Trophoblast cell (in vitro differentiated cells and primary cell): ENCODE results near the gene HHATL. TPM values are rescaled to one million over a fixed set of nuclear protein-coding genes. Genes with fewer than 3 reads are reported as not detected.

Experiments used
- DNase-seq, 2 donors: peaks; one replicate each; pipeline ENCODE4 v3.0.0-alpha.2; 2016
- H2AFZ ChIP-seq: 2 replicates; pipeline ENCODE4 v1.6.1; 2013; ENCODE audit warnings: low read length, moderate library complexity, mild to moderate bottlenecking; ENCODE audit not compliant: insufficient read depth, poor library complexity
- H2AK5ac ChIP-seq: 2 replicates; pipeline ENCODE4 v1.6.1; 2013; ENCODE audit warnings: mild to moderate bottlenecking, low read length
- H2BK120ac ChIP-seq: 2 replicates; pipeline ENCODE4 v1.6.1; 2013; ENCODE audit warnings: low read length, mild to moderate bottlenecking, moderate library complexity; ENCODE audit not compliant: insufficient read depth, poor library complexity
- H2BK12ac ChIP-seq: 2 replicates; pipeline ENCODE4 v1.6.1; 2013; ENCODE audit warnings: mild to moderate bottlenecking, low read length, moderate library complexity
- H2BK5ac ChIP-seq: 2 replicates; pipeline ENCODE4 v1.6.1; 2013; ENCODE audit warnings: low read length, low read depth, moderate library complexity, mild to moderate bottlenecking; ENCODE audit not compliant: poor library complexity
- H3K14ac ChIP-seq: 2 replicates; pipeline ENCODE4 v1.6.1; 2013; ENCODE audit warnings: mild to moderate bottlenecking, low read length
- H3K18ac ChIP-seq: 2 replicates; pipeline ENCODE4 v1.6.1; 2013; ENCODE audit warnings: mild to moderate bottlenecking, low read length
- H3K23ac ChIP-seq: 2 replicates; pipeline ENCODE4 v1.6.1; 2013; ENCODE audit warnings: low read length
- H3K27ac ChIP-seq: 2 replicates; pipeline ENCODE4 v1.5.1; 2013; ENCODE audit warnings: low read depth, mild to moderate bottlenecking, inconsistent platforms, low read length, moderate library complexity
- H3K27me3 ChIP-seq: 2 replicates; pipeline ENCODE4 v1.6.1; 2013; ENCODE audit warnings: inconsistent platforms, mild to moderate bottlenecking, low read length, moderate library complexity; ENCODE audit not compliant: insufficient read depth
- H3K36me3 ChIP-seq, 2 experiments: 1 replicate in 1 of 2; 2 replicates in 1 of 2; pipeline ENCODE4 v1.6.1; 2013; ENCODE audit warnings: low read length in 2 of 2, mild to moderate bottlenecking in 2 of 2, moderate library complexity in 1 of 2; ENCODE audit not compliant: insufficient read depth in 2 of 2, control insufficient read depth in 1 of 2
- H3K4ac ChIP-seq: 2 replicates; pipeline ENCODE4 v1.6.1; 2013; ENCODE audit warnings: low read depth, mild to moderate bottlenecking, low read length, moderate library complexity
- H3K4me1 ChIP-seq, 2 experiments: 1 replicate in 1 of 2; 2 replicates in 1 of 2; pipeline ENCODE4 v1.6.1; 2013; ENCODE audit warnings: low read length in 2 of 2, mild to moderate bottlenecking in 2 of 2, moderate library complexity in 1 of 2; ENCODE audit not compliant: insufficient read depth in 2 of 2, control insufficient read depth in 1 of 2
- H3K4me2 ChIP-seq: 2 replicates; pipeline ENCODE4 v1.6.1; 2013; ENCODE audit warnings: inconsistent platforms, mild to moderate bottlenecking, low read length, moderate library complexity
- H3K4me3 ChIP-seq: 2 replicates; pipeline ENCODE4 v1.5.1; 2013; ENCODE audit warnings: mild to moderate bottlenecking, low read depth, low read length, inconsistent platforms
- H3K79me1 ChIP-seq: one replicate; pipeline ENCODE4 v1.6.1; 2013; ENCODE audit warnings: low read length
- H3K79me2 ChIP-seq: 2 replicates; pipeline ENCODE4 v1.6.1; 2013; ENCODE audit warnings: low read length, mild to moderate bottlenecking; ENCODE audit not compliant: control insufficient read depth, insufficient read depth, poor library complexity
- H3K9ac ChIP-seq: 2 replicates; pipeline ENCODE4 v1.6.1; 2013; ENCODE audit warnings: mild to moderate bottlenecking, low read length
- H3K9me3 ChIP-seq: 2 replicates; pipeline ENCODE4 v1.6.1; 2013; ENCODE audit warnings: low read depth, mild to moderate bottlenecking, control low read depth, inconsistent platforms, low read length; ENCODE audit not compliant: insufficient read depth
- H4K12ac ChIP-seq: 2 replicates; pipeline ENCODE4 v1.6.1; 2013; ENCODE audit warnings: low read depth, mild to moderate bottlenecking, low read length, moderate library complexity
- H4K8ac ChIP-seq: 2 replicates; pipeline ENCODE4 v1.6.1; 2013; ENCODE audit warnings: low read depth, mild to moderate bottlenecking, low read length, moderate library complexity
- H4K91ac ChIP-seq: one replicate; pipeline ENCODE4 v1.6.1; 2013; ENCODE audit warnings: low read depth, mild to moderate bottlenecking, low read length, moderate library complexity
- WGBS: extraction: QIAGEN DNeasy Blood & Tissue Kit; methylation state at CpG from one replicate; pipeline ENCODE4 v1.1.7; 2013; ENCODE audit warnings: missing lambda C conversion rate; ENCODE audit not compliant: insufficient read length, insufficient coverage; ENCODE audit errors: extremely low coverage; 5-methylcytosine and 5-hydroxymethylcytosine counted together
- polyA plus RNA-seq: library from polyadenylated mRNA; stranded (reverse); fragments of 200-250 nt; gene quantifications from 2 replicates; pipeline ENCODE4 v1.2.3, GENCODE V29; 2013

Gene HHATL
- 0.43 and 0.63 TPM in 2 replicates for polyA plus RNA-seq

- no CpG with 5 or more reads among the region's 21 CpGs for WGBS
- Histone ChIP-seq H3K4me1 (no peaks in the 10 kb centered on the region), H3K79me1 (no peaks in the 10 kb centered on the region), H2BK5ac (no peak within 1 kb of the TSS), H3K36me3 (no peaks in the 10 kb centered on the region), H4K91ac (no peak within 1 kb of the TSS), H3K79me2 (no peaks in the 10 kb centered on the region), H3K4me3 (no peak within 1 kb of the TSS), H3K18ac (no peak within 1 kb of the TSS), H2BK120ac (no peak within 1 kb of the TSS), H3K4ac (no peak within 1 kb of the TSS), H4K8ac (no peak within 1 kb of the TSS), H2BK12ac (no peak within 1 kb of the TSS), H3K14ac (no peak within 1 kb of the TSS), H2AFZ (no peak within 1 kb of the TSS), H4K12ac (no peak within 1 kb of the TSS), H3K27me3 (no peaks in the 10 kb centered on the region), H3K9ac (no peak within 1 kb of the TSS), H3K23ac (no peak within 1 kb of the TSS), H3K27ac (no peak within 1 kb of the TSS), H3K9me3 (no peaks in the 10 kb centered on the region), H3K4me2 (no peak within 1 kb of the TSS), H2AK5ac (no peak within 1 kb of the TSS)
- DNase-seq, result no peak
Observed at GRCh38 chr3:42702066-42702951, at the start of gene HHATL. TSS of gene HHATL (minus strand) at chr3:42702798. CDS start at chr3:42700826, 1,972 bp downstream.

DNA sequence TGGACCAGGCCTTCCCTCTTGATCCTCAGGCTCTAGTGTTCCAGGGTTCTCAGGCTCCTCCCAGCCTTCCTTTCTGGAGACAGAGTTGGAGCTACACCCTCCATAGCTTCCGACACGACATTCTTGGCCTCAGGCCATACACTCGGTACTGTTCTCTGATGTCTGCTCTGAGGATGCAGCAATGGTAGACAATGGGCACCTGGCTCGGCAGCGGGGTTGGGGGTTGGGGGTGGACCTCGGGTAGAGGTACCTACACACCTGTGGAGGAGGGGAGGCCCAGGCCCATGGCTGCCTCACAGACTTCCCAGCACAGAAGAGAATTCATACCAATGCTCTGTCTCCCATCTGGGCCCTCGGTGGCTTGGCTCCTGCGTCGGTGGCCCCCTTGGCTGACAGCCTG lies 49.0 kb upstream of the HHATL start:
- H4K8ac ChIP-seq, result no peak overlapping the region

GRCh38 chr3:42750834-42751233 lies 48.2 kb upstream of the HHATL start:
- H3K4ac ChIP-seq, result no peak overlapping the region
- H3K27ac ChIP-seq, result no peak overlapping the region
- no peaks in the 10 kb centered on the region for H3K79me2 ChIP-seq
- H3K4me3 ChIP-seq, result no peak overlapping the region
- H3K27me3 ChIP-seq, result no peaks in the 10 kb centered on the region
- no peak overlapping the region for H4K91ac ChIP-seq
- H2BK120ac ChIP-seq, result no peak overlapping the region
- no peak for DNase-seq
- no peak overlapping the region for H3K23ac ChIP-seq
- H3K9me3 ChIP-seq, result no peaks in the 10 kb centered on the region
- H3K79me1 ChIP-seq, result no peaks in the 10 kb centered on the region
- no peak overlapping the region for H3K9ac ChIP-seq
- no peak overlapping the region for H2AFZ ChIP-seq
- no peaks in the 10 kb centered on the region for H3K36me3 ChIP-seq
- no peak overlapping the region for H4K12ac ChIP-seq
- H3K4me2 ChIP-seq, result no peak overlapping the region
- H2BK5ac ChIP-seq, result no peak overlapping the region
- H2AK5ac ChIP-seq, result no peak overlapping the region
- peaks cover 2 to 7% of the 10 kb centered on the region in 2 experiments for H3K4me1 ChIP-seq
- no peak overlapping the region for H2BK12ac ChIP-seq
- no peak overlapping the region for H4K8ac ChIP-seq
- WGBS, result no CpG with 5 or more reads among the region's 7 CpGs
- H3K18ac ChIP-seq, result no peak overlapping the region
- H3K14ac ChIP-seq, result no peak overlapping the region

More for the DNA sequence above, 49.0 kb upstream of the HHATL start:
- WGBS, result no CpG with 5 or more reads among the region's 9 CpGs
- Histone ChIP-seq H3K79me2 (no peaks in the 10 kb centered on the region), H3K4me1 (peaks cover 2 to 7% of the 10 kb centered on the region in 2 experiments), H2AFZ (no peak overlapping the region), H3K79me1 (no peaks in the 10 kb centered on the region), H4K12ac (no peak overlapping the region), H4K91ac (no peak overlapping the region), H3K4ac (no peak overlapping the region), H2BK5ac (no peak overlapping the region), H2BK12ac (no peak overlapping the region), H2AK5ac (no peak overlapping the region), H3K27ac (no peak overlapping the region), H3K23ac (no peak overlapping the region), H3K4me3 (no peak overlapping the region), H3K14ac (no peak overlapping the region), H3K36me3 (no peaks in the 10 kb centered on the region), H3K9ac (no peak overlapping the region), H2BK120ac (no peak overlapping the region), H3K9me3 (no peaks in the 10 kb centered on the region), H3K18ac (no peak overlapping the region), H3K27me3 (no peaks in the 10 kb centered on the region), H3K4me2 (no peak overlapping the region)
- DNase-seq, result no peak

DNA sequence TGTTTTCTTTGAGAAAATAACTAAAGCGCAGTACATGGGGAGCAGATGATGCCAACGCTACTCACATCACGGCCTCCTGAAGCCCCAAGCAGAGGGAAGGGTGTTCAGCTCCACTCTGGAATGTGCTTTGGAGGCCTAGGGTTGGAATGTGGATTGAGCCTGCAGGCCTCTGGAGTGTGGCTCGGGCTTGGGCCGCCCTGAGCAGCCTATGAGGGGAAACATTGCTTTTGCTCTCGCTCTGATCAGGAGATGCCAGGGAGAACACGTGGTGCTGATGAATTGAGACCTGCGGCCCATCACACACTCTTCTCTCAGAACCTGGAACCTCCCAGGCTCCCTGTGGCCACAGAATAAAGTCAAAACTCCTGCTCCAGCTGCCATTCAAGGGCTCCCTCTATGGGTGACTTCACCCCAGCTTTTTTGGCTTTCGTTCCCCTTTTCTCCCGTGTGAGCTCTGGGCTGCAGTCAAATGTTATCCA lies 47.2 kb upstream of the HHATL start:
- H2BK120ac ChIP-seq, result no peak overlapping the region
- H3K79me1 ChIP-seq, result no peaks in the 10 kb centered on the region
- H3K27ac ChIP-seq, result no peak overlapping the region
- H3K9me3 ChIP-seq, result no peaks in the 10 kb centered on the region
- no peak overlapping the region for H2AFZ ChIP-seq
- H4K91ac ChIP-seq, result no peak overlapping the region
- no peak overlapping the region for H2BK5ac ChIP-seq
- H3K14ac ChIP-seq, result no peak overlapping the region
- no peak overlapping the region for H3K4me2 ChIP-seq
- no peak overlapping the region for H4K12ac ChIP-seq
- H3K4ac ChIP-seq, result no peak overlapping the region
- no peak overlapping the region for H3K18ac ChIP-seq
- DNase-seq, result peak in 1 of 2 donors; percentile 33
- H3K9ac ChIP-seq, result no peak overlapping the region
- no peak overlapping the region for H4K8ac ChIP-seq
- no peaks in the 10 kb centered on the region for H3K27me3 ChIP-seq
- peaks cover 2 to 7% of the 10 kb centered on the region in 2 experiments for H3K4me1 ChIP-seq
- H2BK12ac ChIP-seq, result no peak overlapping the region
- no peaks in the 10 kb centered on the region for H3K36me3 ChIP-seq
- H2AK5ac ChIP-seq, result no peak overlapping the region
- H3K4me3 ChIP-seq, result no peak overlapping the region
- WGBS, result no CpG with 5 or more reads among the region's 10 CpGs
- H3K79me2 ChIP-seq, result no peaks in the 10 kb centered on the region
- H3K23ac ChIP-seq, result no peak overlapping the region
